Measurements from ENCODE around the gene DIO3. TPM values are rescaled to one million over a fixed set of nuclear protein-coding genes. Genes with fewer than 3 reads are reported as not detected.

The DIO3 gene
- polyA plus RNA-seq, 1 experiment = not detected

GRCh38 chr14:101596742-101597141, 35.4 kb downstream of the DIO3 start:
- DNase-seq (ENCODE audit: low read depth, low spot score) = no peak
- H3K9me3 ChIP-seq (ENCODE audit: control insufficient read depth, insufficient read depth, low read length) = no peaks in the 10 kb centered on the region; the same call in 1 of the 2 replicates
- H3K4me3 ChIP-seq (ENCODE audit: low read depth, low read length) = no peak overlapping the region
- CTCF ChIA-PET = no interaction called here
- no peak overlapping the region for H3K27ac ChIP-seq (ENCODE audit: low read depth, low read length)
- POLR2A ChIA-PET = no interaction called here
- no peak for TF ChIP-seq CTCF (IDR thresholded peaks at IDR 0.05; ENCODE audit: low read depth, low read length)
- H3K27me3 ChIP-seq (ENCODE audit: control insufficient read depth, insufficient read depth, low read length) = peaks cover 2% of the 10 kb centered on the region

GRCh38 chr14:101598159-101598558, 36.9 kb downstream of the DIO3 start:
- CTCF ChIA-PET = interaction anchor here (0.6 kb wide), 1 partner anchor 415 kb away, joined by 4 read pairs; no protein-coding TSS in a partner anchor
- H3K9me3 ChIP-seq (ENCODE audit: control insufficient read depth, insufficient read depth, low read length) = no peaks in the 10 kb centered on the region; the same call in 1 of the 2 replicates
- POLR2A ChIA-PET = no interaction called here
- no peak overlapping the region for H3K4me3 ChIP-seq (ENCODE audit: low read depth, low read length)
- H3K27me3 ChIP-seq (ENCODE audit: control insufficient read depth, insufficient read depth, low read length) = peaks cover 2% of the 10 kb centered on the region
- H3K27ac ChIP-seq (ENCODE audit: low read depth, low read length) = no peak overlapping the region
- no peak for DNase-seq (ENCODE audit: low read depth, low spot score)
- TF ChIP-seq CTCF (IDR thresholded peaks at IDR 0.05; ENCODE audit: low read depth, low read length) = no peak

GRCh38 chr14:101598571-101599233, 37.4 kb downstream of the DIO3 start:
- H3K4me3 ChIP-seq (ENCODE audit: low read depth, low read length) = no peak overlapping the region
- no peak for DNase-seq (ENCODE audit: low read depth, low spot score)
- no peak for TF ChIP-seq CTCF (IDR thresholded peaks at IDR 0.05; ENCODE audit: low read depth, low read length)
- no peaks in the 10 kb centered on the region; the same call in 1 of the 2 replicates for H3K9me3 ChIP-seq (ENCODE audit: control insufficient read depth, insufficient read depth, low read length)
- ChIA-PET POLR2A (no interaction called here), CTCF (no interaction called here)
- peaks cover 2% of the 10 kb centered on the region for H3K27me3 ChIP-seq (ENCODE audit: control insufficient read depth, insufficient read depth, low read length)
- H3K27ac ChIP-seq (ENCODE audit: low read depth, low read length) = no peak overlapping the region

- Histone ChIP-seq H3K27me3 (ENCODE audit: control insufficient read depth, insufficient read depth, low read length) (peaks cover 2% of the 10 kb centered on the region), H3K9me3 (ENCODE audit: control insufficient read depth, insufficient read depth, low read length) (no peaks in the 10 kb centered on the region; the same call in 1 of the 2 replicates), H3K27ac (ENCODE audit: low read depth, low read length) (no peak overlapping the region), H3K4me3 (ENCODE audit: low read depth, low read length) (no peak overlapping the region)
- no peak for DNase-seq (ENCODE audit: low read depth, low spot score)
- POLR2A ChIA-PET = no interaction called here
- CTCF ChIA-PET = no interaction called here
- no peak for TF ChIP-seq CTCF (IDR thresholded peaks at IDR 0.05; ENCODE audit: low read depth, low read length)
Measured at GRCh38 chr14:101599234-101599885, 38.1 kb downstream of the DIO3 start.

- no peaks in the 10 kb centered on the region; the same call in 1 of the 2 replicates for H3K9me3 ChIP-seq (ENCODE audit: control insufficient read depth, insufficient read depth, low read length)
- no peak for DNase-seq (ENCODE audit: low read depth, low spot score)
- POLR2A ChIA-PET = no interaction called here
- H3K27ac ChIP-seq (ENCODE audit: low read depth, low read length) = no peak overlapping the region
- H3K4me3 ChIP-seq (ENCODE audit: low read depth, low read length) = no peak overlapping the region
- CTCF ChIA-PET = no interaction called here
- peaks cover 7% of the 10 kb centered on the region for H3K27me3 ChIP-seq (ENCODE audit: control insufficient read depth, insufficient read depth, low read length)
- no peak for TF ChIP-seq CTCF (IDR thresholded peaks at IDR 0.05; ENCODE audit: low read depth, low read length)
Measured at GRCh38 chr14:101600336-101600890, 39.1 kb downstream of the DIO3 start.

Data from AG04450 (cell line).